ENCODE measurements around the gene OSBPL6.

The OSBPL6 gene

DNA sequence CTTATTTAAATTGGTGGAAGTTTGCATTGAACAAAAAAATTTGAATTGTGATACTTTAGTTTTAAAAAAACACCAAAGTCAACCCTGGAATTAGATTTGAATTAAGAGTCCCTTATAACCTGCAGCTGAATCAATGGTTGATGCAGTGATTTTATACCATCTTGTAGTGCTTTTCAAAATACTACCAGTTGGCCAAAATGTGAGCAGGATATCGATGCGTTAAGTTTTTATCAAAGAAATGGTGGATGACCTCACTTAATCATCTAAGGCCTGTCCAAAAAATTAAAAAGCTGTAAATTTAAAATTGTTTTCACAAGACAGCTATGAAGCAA is 48.2 kb downstream of the OSBPL6 start:
- DNase-seq: no peak

DNA sequence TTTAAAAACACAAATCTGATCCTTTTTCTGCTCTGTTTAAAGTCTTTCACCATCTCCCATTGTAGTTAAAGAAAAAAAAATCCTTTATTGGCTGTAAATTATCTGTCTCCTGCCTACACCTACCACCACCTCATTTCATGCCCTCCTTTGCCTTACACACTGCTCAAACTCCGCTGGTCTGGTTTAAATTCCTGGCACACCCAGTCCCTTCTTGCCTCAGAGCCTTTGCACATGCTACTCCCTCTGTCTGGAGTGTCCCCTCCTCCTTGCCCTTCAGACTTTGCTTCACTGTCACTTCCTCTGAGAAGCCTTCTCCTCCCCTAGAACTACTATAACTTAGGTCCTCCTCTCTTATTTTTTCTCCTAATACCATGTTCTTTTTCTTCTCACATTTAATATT is 49.6 kb downstream of the OSBPL6 start:
- no peak for DNase-seq

DNA sequence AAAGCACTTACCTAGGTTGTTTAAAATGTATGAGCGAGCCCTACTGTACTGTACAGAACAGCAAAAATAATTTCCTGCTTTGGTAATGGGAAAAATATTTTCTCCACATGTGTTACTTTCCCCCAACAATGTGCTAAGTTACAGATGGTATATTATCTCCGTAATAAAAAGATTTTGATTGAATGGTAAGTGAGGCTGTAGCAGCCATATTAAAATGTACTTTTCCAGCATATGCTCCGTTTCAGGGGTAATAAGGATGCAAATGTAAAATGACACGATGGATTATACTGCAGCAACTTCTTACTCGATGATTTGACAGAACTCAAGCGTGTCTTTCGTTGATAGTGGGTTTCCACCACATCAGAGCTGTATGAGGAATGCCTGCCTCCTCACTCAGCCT is 50.5 kb downstream of the OSBPL6 start:
- no peak for DNase-seq

DNA sequence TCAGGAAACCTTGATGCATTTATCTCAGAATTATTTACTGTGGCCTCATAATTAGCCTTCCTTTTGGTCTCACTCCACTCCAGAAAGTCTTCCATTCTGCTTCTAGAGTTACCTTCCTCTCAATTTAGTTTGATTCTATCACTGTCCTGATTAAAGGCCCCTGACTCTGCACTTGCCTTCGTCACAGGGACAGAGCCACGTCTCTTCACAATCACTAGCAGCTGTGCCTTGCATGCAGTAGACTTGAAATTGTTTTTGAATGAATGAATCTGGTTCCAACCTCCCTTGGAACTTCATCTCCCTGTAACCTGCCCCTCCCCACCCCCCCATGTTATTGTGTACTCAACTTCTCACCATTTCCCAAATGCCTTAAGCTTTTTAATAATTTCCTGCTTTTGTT is 52.4 kb downstream of the OSBPL6 start:
- DNase-seq: no peak

DNA sequence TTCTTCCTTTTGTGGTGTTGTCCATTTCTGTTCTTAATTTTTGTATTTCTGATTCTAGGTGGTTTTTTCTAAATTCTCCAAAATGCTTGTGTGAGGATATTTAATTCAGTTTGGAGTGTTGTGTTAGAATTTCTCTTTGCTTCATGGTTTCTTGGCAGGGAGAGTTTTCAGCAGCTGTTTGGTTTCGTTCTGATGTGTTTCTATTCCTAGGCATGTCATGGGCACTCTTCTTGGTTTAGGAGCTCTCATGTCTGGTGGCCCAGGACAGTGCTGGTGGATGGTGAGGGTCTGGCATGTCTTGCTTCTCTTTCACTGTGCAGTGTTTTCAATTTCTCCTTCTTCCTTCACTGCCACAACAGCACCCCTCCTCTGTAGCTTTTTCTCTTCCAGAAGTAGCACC is 52.9 kb downstream of the OSBPL6 start:
- no peak for DNase-seq

DNA sequence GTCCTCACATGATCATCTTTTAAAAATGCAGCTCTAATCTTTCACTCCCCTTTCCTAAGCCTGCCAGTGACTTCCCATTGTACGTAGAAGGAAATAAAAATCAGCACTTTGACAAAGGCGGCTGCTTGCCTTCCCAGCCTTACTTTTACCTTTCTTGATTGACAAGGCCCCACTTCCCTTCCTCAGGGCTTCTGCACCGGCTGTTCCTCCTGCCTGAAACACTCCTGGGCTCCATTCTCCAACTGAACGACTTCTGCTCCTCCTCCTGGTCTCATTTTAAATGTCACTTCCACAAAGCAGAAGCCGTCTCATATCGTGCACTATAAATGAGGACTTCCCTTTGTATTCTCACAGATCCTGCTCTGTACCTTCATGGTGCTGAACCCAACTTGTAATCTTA is 56.1 kb downstream of the OSBPL6 start:
- DNase-seq: no peak

DNA sequence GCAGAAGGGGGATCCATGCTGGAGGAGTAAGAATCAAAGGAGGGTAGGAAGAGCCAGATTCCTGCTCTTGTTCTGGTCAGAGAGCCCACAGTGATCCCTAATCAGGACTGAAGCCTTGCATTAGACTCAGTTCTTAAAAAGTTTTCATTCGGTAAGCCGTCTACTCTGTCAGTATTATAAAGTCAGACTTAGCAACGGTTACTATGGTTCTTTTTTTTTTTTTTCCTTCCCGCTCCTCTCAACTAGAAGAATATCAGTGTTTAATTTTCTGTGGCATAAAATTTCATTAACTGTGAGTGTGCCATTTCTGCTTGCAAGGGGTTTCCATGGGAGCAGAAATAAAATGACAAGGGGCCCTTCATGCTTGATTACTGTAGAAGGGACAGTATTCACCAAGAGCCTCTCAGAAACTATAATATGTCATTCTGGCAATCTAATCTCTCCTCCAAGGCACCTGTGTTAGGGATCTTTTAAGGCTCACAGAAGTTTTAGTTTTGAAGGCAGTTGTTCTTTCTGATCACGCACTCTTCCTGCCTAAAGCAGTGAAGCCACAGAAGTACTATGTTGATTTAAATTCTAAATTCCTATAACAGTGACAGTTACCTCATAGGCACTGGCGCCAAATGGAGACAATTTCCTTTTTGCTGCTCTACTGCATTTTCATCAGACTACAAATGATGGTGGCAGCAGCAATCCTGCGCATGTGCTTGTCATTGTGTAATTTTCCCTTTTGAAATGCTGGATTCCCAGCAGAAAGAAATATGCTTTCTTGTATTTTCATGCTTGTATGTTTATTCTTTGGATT is 57.0 kb downstream of the OSBPL6 start:
- DNase-seq: no peak

DNA sequence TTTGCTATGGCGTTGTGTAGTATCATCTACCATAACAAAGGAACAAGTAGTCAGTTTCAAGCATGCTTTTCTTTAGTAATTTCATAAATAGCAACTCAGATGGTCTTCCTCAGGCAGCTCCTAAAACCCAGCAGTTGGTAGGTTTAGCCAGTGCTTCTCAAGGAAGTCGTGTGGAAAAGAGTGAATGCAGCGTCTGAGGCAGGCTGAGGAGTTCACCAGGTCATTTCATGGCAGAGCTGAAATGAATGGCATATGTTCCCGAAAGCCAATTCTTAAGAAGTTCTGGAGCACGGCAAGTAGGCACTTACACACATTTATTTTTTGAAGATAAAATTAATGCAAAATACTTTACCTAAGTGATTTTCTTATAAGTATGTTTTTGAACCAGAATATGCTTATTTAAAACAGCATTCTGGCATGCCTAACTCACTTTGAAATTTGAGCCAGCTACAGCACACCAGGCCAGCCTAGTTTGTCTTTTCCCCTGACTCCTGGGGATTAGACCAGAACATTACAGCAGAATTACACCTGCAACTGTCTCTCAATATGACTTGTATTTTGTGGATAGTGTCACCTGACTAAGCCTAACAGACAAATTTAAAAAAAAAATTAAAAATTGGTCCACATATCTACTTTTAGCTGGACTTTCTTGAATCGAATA is 62.2 kb downstream of the OSBPL6 start:
- peak in 1 of 2 experiments; percentile 25 for DNase-seq

DNA sequence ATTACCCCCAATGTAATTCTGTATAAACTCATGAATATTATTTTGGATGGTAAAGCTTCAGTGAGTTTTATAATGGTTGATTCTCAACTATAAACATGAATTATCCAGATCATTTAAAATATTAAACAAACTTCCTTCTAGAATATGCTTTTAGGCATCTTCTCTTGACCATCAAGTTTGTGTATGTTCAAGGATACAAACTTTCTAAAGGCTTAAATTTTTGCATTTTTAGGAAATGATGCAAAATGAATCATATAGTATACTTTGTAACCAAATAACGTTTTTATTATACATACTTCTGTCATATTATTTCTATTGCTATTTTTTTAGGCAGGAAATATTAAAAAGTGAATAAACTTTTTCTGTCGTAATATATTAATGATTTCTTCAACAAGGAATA is 62.8 kb downstream of the OSBPL6 start:
- DNase-seq: no peak

DNA sequence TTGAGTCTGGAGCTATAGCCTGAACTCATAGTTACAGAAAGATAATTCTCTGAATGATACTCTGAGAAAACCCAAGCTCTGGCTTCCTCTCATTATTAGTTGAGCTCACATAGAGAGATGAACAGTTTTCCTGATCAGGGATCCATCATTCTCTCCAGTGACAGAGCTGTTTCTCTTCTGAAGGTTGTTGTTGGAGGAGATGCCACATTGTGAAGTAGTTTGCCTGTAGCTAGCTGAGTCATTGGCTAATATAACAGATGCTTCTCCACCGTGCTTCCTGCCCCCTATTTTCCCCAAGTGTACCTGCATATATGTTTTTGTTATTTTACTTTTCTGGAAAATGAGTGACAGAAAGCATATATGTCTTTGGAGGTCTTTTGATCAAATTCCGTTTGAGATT is 64.6 kb downstream of the OSBPL6 start:
- no peak for DNase-seq

DNA sequence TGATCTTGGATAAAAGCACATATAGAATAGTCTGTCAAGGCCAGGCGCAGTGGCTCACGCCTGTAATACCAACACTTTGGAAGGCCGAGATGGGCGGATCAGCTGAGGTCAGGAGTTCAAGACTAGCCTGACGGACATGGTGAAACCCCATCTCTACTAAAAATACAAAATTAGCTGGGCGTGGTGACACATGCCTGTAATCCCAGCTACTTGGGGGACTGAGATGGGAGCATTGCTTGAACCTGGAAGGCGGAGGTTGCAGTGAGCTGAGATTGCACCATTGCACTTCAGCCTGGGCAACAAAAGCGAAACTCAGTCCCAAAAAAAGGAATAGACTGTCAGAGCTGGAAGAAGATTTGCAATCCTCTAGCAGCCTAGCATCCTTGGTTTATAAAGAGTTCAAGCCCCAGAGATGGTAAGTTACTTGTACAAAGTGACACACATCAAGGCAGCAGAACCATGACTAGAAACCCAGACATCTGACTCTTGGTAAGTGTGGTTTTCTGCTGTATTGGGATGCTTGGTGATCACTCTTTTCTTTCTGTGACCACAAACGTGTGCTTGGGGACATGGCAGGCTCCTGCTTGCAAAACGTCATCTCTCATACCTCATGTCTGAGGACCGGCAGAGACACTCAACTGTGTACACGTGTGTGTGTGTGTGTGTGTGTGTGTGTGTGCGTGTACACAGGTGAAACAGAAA is 69.0 kb downstream of the OSBPL6 start:
- DNase-seq: no peak

DNA sequence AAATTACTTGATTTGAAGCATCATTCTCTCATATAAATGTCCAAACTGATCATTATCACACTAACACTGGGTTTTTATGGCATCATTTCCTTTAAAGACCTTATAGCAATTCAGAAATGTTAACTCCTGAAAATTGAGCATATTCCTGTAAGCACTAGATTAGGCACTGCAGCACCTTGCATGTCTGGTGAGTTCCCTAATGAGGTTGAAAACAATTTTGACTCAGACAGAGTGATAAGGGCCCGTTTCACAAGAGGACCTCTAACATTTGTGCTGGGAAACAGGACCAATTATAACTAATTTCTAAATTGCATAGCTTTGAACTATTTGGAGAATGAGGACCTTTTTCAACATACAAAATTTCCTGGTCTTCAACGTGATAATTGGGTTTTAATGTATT is 69.9 kb downstream of the OSBPL6 start:
- no peak for DNase-seq

DNA sequence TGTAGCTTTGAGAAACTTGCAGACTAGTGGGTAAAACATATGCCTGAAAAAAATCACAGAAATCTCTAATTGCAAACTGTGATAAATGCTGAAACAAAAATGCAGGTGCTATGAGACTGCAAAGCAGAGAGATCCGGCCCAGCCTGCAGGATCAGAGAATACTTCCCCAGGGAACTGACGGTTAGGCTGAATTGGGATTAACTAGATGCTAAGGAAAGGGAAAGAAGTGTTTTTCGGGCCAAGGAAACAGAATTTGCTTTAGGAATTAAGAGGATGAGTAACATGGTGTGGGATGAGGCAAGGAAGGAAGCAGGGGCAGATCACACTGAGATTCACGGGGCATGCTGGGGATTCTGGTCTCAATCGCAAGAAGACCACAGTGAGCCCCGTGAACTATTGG is 71.5 kb downstream of the OSBPL6 start:
- no peak for DNase-seq

DNA sequence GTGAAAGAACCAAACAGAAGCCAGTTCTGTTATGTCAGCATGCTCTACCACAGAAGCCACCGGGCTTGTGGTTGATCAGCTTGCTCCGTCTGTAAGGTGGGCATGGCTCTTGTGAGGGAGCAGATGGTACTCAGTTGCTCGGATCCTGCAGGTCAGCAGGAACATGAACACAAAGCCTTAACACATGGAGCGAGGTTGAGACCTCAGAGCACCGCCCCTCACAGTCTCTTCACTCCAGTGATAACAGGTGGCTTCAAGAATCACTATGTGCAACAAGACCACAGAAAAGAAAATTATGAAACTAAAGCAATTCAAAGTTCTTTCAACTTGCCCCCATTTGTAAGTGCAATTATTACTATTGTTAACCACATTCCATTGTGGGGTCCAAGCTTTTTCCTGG is 72.1 kb downstream of the OSBPL6 start:
- no peak for DNase-seq

DNA sequence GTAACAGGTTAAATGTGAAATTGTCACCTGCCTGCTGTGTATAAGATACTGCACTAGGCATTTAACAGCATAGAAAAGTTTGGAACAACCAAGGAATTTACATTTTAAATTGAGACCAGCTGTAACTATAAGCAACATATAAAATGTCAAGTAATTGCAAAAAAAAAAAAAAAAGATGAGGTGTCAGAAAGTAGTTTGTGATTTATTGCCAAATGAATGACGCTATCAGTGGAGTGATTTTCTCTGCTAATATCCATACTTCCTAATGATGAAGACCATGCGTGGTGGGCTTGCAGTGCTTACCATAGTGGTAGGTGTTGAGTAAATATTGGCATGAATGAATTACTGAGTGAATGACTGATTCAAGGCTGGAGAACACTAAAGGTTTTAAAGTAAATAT is 73.3 kb downstream of the OSBPL6 start:
- DNase-seq: no peak

DNA sequence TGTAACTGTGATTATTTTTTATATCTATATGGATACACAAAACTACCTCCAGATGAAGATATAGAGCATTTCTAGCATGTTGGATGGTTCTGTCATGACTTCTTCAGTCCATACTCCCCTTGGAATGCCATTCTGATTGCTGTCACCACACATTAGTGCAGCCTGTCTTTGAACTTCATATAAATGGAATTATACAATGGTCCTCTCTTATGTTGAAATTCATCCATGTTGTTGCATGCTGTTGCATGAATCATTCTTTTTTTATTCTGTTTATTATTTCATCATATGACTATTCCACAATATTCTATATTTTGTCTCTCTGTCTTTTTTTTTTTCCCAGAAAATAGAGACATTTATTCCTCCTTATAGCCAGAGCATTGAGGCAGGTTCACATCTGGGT is 74.1 kb downstream of the OSBPL6 start:
- no peak for DNase-seq

DNA sequence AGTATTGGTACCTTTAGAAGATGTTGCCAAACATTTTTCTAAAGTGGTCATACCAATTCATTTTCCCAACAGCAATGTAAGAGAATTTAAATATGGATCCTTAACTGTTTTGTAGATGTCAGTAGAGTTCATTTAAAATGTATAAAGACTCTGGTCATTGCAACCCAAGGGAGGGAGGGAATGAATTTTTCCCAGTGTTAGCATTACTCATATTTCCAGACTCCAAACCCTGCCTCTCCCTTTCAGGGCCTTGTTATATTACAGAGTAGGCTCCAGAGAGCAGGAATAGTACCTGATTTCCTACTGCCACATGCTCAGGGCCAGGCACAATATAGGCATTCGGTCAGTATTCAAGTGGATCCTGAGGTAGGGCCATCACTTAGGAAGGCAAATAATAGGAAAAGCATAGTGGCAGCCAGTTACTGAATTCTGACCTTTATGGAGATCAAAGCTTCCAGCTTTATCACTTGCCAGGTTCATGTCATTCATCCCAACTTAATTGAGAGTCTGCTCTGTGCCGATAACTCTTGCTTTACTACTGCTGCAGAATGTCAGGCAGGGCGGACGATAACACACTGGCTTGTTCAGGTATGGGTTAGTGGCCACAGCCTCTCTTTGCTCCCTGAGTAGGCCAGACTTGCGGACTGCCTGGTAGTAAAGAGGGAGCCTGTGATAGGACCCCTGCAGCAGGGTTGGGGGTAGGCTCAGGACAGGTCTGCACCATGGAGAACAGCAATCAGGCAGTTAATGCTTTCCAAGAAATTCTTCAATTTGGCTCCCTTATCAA is 75.3 kb downstream of the OSBPL6 start:
- no peak for DNase-seq

DNA sequence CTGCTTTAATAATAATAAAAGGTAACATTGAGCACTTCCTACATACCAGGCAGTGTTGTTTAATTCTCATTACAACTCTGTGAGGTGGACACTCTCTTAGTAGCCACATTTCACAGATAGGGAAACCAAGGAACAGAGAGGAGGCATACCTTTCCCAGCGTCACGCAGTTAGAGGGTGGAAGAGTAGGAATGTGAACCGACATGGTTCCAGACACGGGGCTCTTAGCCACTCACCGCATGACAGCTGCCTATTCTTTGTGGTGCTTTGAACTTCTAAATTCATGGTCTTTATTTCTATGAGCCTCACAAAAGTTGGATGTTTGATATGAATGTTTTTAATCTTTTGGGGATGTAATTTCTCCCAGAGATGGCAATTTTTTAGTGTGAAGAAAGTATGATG is 76.0 kb downstream of the OSBPL6 start:
- no peak for DNase-seq

DNA sequence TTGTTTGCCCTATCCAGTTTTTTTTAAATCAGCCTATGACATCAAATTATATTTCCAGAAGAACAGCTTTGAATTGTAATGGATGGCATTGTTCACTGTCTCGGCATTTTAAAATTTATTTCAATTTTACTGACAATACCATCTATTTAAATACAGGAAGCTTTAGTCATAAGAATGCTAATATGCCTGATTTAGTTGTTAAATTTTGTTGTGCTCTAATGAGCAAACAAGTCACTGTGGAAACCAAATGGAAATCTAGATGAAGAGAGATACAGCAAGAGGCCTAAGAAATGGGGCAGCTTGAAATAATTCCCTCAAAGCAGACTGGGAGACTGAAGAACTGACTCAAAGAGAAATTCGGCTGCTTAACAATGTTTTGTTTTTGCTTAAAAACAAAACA is 76.8 kb downstream of the OSBPL6 start:
- DNase-seq: no peak

DNA sequence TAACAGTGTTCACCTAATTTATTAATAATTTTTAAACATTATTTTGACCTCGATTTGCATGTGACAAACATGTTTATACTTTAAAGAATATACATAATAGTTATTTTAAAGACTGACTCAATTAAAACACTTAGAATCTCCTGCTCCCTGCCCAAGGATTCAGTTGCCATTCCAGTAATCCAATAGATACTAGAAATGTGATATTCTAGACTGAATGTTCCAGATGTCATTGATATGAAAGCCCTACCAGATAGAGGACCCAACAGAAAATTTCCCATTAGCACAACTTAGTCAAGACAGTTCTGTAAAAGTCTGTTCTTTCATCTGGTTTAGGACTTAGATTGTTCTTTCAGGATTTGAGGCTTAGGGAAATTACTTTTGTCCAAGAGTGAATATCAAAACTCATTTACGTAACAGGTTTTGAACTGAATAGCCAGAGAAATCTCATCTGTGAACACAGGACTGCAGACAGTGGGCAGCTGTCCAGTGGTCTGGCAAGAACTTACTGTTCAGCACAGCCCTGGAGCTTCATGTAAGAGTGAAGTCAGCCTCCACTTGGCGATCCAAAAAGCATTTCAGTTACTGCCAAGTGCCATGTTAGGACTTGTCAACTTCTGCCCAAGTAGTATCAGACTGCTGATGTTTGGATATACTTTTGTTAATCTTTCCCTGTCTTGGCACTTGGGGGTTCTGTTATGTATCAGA is 77.5 kb downstream of the OSBPL6 start:
- no peak for DNase-seq

DNA sequence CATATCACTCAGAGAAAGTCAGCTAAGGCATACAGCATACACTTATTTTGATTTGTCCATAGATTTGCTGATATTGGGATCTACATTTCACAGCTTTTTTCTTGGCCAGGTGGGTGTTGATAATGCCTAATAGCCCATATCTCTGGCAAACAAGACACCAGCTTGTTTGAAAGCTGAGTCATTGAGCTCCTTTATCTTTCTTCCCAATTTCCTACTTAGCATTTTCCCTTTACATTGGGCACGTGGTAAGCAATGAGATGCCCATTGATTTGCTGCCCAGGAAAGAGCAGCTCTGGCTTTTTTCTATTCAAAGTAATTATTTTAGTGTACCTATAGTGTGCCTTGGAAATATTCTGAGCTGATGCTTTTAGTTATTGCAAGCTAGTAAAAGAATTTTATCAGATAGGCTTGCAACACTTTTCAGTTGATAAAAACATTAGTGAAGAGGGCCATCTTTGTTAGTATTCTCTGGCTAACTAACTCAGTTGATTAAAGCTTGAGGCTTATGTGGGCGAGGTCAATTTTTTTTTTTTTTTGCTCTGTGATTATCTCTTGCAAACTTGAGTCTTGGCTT is 79.6 kb downstream of the OSBPL6 start:
- no peak for DNase-seq

DNA sequence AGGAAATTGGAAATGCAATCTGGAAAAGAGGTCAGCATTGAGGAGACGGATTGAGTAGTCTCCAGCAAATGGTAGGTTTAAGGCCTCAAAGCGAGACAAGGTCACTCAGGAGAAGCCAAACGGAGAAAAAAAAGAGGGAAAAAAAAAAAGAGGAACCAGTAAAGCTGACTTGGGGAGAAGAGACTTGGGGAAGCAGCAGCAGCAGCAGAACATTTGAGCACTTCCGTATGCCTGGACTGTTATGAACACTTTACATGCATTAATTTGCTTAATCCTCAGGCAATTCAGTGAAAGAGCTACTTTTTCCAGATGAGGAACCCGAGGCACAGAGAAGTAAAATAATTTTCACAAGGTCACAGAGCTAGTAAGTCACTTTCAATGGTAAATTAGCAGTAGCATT is 81.3 kb downstream of the OSBPL6 start:
- no peak for DNase-seq
